HG03095 (cell line): ENCODE data around the gene DDX24.

ENCODE experiments used
- ATAC-seq: cut with Tn5 transposase; IDR thresholded peaks from one replicate; pipeline ENCODE4 v1.9.1; 2021; ENCODE audit warnings: moderate library complexity; ENCODE audit not compliant: unreplicated experiment

DDX24 gene

DNA sequence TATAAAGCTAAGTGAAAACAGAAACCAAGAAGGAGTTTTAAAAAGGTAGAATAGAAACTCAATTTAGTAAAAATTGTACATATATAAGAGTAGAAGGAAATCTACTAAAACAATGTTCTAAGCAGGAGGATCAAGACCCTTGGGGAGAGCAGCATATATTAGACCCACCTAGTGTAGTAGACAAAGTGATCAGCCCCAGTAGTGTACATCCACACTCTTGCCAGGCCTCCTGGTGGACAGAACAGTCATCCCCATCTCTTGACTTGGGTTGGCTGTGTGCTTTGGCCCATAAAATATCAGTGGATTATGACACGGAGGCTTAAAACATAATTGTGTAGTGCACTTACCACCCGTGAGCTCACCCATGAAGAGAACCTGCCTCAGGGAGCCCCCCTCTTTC is 65.8 kb downstream of the DDX24 start:
- ATAC-seq: no peak

DNA sequence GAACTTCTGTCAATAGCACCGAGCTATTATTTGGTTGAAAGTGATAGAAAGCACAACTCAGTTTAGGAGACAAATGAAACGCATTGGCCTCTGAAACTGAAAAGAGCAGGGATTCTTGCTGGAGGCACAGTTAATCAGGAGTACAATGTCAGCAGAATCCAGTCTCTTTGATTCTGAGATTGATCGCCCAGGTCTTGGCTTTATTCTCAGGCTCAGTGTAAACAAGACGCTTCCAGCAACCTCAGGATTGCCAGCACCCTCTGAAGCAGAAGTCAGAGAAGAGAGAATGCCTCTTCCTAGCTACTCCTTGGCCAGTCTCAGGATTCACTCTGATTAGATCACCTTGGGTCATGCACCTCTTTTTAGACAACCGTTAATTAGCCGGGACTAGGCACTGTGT is 66.6 kb downstream of the DDX24 start:
- no peak for ATAC-seq

DNA sequence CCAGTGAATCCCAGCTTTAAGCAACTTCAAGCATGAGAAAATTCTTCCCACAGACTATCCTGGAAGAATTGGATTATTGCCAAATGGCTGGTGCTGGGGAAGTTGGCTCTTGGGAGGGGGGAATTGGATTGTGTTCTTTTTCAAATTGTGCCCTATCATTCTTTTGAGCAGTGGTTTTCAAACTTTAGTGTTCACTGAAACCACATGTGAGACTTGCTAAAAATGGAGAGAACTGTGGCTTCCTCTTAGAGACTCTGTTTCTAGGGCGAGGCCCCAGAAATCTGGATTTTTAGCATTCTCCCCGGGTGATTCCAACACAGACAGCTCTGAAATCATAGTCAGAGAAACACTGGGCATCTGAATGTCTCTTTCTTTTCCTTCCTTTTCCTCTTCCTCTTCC is 69.2 kb downstream of the DDX24 start:
- ATAC-seq: no peak

DNA sequence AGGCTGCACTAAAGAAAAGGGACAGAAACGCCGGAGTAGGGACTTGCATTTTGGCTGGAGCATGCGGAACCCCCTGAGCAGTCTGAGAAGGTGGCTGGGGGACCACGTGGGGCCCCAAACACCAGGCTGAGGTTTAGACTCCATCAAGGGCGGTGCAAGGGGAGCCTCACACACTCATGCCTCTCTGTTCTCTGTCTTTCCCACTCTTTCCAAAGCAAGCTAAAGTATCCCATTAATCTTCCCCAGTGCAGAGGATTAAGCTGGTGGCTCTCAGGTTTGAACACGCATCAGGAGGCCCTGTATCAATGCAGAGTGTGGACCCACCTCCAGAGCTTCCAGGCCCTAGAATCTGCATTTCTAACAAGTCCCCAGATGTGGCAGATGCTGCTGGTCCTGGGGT is 70.4 kb downstream of the DDX24 start:
- ATAC-seq: no peak

DNA sequence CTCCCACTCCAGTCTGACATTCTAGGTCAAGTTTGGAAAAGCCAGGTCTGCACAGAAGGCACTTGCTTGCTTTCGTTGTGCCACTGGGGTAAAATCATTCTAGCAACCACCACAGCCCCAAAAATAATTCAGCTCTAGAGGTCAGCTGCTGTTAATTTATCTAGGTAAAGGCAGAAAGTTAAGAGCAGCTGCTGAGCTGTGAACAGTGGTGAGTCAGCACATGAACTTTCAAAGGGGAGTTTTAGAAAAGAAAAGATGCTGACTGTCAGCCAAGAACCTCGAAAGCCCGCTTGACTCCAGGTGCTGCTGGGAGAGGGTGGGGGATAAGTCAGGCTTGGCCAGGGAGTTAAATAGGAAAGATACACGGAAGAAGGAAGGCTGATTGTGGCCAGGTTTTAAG is 71.2 kb downstream of the DDX24 start:
- peak; percentile 60 for ATAC-seq

DNA sequence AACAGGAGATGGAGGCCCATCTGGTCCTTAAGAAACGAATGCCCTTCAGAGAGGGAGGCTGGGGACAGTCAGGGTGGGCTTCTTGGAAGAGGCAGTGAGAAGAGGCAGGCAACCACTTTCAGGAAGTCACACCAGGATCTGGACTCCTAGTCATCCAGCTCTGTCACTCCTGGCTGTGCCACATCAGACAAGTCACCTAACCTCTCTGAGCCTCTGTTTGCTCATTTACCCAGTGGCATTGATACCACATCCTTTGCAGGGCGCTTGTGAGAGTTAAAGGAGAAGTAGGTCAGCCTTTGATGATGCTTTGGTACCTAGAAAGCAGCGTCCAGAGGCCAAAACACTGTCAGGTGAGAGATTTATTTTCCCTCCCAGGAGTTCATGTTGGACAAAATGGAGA is 72.8 kb downstream of the DDX24 start:
- ATAC-seq: no peak

DNA sequence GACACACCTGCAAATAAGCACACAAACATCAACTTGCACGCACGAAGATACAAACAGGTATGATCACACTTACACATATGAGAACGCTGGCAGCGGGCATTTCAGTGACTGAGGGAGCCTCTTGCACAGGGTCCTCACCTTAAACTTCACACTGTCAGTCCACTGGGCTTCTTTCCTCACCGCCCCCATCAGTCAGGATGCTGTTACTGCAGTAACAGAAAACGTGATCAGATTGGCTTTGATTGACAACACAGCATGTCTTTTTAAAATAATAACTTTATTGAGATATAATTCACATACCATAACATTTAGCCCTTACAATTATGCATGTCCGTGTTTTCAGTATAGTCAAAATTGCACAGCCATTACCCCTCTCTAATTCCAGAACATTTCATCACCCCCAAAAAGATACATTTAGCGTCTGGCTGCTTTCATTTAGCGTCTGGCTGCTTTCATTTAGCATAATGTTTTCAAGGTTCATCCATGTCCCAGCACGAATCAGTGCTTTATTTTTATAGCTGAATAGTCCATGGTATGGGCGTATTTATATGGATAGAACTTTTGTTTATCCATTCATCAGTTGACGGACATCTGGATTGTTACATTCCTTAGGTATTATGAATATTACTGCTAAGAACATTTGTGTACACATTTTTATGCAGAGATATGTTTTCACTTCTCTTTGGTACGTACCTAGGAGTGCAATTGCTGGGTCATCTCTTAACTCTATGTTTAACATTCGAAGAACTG is 75.5 kb downstream of the DDX24 start:
- no peak for ATAC-seq

DNA sequence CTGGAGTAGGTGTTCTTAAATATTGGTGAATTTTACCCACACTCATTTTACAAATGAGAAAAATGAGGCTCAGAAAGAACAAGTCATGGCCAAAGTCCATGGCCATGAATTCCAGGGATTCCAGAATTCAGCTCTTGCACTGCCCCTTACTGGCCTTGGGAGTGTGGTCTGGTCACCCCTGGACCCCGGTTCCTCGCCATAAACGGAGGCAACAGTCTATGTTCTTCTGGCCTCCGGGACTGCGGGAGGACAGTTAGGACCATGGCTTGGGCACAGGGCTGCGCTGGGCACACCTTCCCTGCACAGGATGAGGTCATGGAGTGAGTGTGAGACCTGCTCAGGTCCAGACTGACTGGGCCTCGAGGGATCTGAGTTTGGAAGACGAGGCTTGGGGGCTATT is 77.0 kb downstream of the DDX24 start:
- no peak for ATAC-seq

DNA sequence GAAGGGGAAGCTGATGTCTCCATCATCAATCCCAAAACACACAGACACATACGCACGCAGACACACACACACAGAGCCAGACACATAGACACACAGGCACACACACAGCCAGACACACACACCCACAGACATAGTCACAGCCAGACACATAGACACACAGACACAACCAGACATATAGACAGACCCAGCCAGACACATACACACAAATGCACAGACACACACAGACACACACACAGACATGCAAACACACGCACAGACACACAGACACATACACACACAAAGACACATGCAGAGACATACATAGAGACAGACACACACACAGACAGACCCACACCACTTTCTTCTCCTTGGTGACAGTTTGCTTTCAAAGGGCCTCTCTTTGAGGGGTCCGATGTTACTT is 77.6 kb downstream of the DDX24 start:
- ATAC-seq: no peak

DNA sequence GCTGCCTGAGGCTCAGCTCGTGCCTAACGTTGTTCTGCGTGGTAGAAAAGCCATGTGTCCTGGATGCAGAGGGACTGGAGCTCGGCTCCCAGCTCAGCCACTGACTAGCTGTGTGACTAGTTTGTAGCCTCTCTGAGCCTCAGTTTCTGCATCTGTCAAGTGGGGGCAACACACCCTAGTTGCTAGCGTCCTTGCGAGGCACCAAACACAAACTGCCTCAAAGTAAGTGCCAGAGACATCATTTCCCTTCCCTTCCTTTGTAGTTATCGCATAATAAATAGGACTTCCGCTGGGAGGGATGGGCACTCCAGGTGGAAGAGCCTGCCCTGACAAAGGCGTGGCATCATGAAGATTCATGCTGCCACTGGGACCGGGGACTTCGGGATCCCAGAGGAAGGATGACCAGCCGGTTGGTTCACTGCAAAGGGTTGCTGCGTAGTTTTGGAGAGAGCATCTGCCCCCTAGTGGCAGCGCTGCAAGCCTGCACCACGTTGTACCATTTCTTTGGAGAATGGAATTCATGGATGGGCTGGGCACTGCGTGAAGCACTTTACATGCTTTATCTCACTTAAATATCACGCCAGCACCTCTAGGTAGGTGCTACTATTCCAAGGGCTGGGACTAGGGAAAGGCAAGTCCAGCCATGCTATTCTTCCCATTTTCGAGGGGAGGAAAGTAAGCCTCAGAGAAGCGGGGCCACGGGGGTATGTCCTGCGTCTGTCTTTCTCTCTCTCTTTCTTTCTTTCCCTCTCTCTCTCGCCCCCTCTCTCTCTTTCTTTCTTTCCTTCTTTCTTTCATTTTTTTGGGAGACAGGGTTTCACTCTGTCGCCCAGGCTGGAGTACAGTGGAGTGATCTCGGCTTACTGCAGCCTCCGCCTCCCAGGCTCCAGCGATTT is 79.3 kb downstream of the DDX24 start:
- ATAC-seq: no peak

DNA sequence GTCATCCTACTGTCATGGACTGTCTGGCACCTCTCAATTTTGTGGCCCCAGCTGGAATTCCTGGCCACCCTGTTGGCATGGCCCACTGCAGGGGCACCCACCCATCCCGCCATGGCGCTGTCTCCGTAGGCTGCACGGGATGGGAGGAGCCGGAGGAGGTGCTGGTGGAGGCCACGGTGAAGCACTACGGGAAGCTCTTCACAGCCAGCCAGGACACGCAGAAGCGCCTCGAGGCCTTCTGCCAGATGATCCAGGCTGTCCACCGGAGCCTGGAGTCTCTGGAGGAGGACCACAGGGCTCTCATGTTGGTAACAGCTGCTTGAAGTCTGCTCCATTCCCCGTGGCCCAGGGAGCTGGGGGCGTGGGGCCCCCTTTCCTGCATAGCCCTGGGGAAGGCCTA is 80.0 kb downstream of the DDX24 start:
- ATAC-seq: no peak

DNA sequence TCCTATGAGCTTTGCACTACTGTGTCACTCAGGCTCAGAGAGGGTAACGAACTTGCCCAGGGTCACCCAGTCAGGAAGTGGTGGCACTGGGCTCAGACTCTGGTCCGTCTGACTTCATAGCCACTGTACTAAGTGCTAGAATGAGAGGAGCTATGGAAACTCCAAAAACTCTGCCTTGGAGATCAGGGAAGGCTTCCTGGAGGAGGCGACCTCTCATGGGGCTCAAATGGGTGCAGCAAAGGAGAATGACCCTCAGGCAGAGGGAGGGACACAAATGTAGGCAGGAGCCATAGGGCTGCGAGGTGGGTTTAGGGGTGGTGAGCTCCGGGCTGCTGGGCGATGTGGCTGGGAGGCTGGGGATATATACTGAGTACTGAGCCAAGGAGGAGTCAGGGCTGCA is 80.7 kb downstream of the DDX24 start:
- ATAC-seq: no peak

DNA sequence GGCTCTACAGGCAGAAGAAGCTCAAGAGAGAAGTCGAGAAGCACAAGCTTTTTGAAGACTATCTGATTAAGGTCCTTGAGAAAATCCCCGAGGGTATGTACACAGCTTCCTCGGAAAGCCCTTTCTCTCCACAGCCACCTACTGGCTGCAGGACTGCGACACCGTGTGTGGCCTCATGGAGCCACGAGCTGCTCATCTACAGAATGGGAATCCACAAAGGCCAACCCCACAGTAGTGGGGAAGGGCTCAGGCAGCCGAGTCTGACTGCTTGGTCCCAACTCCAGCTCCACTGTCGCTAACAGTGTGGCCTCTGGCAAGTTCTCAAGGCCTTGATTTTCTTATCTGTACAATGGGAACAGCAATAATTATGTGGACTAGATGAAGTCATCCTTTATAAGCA is 81.4 kb downstream of the DDX24 start:
- no peak for ATAC-seq

DNA sequence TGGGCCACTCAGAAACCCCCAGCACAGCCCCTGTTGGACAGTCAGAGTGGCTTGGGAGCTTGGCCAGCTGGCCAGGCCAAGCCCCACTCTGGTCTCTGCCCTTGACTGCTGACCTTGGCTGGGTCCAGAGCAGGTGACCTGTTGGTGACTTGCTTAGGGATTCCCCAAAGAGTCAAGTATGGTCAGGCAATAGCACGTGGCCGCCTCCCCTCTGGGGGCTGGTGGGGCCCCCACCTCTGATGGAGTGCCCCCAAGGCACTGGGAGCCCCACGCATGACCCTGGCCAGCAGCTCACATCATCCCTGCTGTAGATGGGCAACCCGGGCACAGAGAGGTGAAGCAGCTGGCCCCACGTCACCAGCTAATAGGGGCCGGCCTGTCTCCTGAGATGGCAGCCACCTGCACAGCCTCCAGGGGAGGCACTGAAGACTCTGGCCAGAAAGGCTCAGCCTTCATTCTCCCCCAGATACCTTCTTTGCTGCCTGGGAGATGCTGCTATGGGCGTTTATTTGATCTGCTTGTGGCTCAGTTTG is 82.1 kb downstream of the DDX24 start:
- no peak for ATAC-seq
